GM12864 (cell line): ENCODE measurements around the gene LIMK1.

Experiments used
- DNase-seq: peaks from one replicate; pipeline ENCODE4 v3.0.0-alpha.2; 2011; ENCODE audit warnings: low read depth
- H3K4me3 ChIP-seq: 2 replicates; pipeline ENCODE4 v1.5.1; 2011; ENCODE audit warnings: mild to moderate bottlenecking, low read depth, low read length, control low read depth
- CTCF ChIP-seq: IDR thresholded peaks from 2 replicates; pipeline ENCODE4 v1.5.1; 2011; ENCODE audit warnings: low read depth, mild to moderate bottlenecking, moderate library complexity, low read length, control low read depth, inconsistent platforms; ENCODE audit errors: missing control alignments

Gene LIMK1

DNA sequence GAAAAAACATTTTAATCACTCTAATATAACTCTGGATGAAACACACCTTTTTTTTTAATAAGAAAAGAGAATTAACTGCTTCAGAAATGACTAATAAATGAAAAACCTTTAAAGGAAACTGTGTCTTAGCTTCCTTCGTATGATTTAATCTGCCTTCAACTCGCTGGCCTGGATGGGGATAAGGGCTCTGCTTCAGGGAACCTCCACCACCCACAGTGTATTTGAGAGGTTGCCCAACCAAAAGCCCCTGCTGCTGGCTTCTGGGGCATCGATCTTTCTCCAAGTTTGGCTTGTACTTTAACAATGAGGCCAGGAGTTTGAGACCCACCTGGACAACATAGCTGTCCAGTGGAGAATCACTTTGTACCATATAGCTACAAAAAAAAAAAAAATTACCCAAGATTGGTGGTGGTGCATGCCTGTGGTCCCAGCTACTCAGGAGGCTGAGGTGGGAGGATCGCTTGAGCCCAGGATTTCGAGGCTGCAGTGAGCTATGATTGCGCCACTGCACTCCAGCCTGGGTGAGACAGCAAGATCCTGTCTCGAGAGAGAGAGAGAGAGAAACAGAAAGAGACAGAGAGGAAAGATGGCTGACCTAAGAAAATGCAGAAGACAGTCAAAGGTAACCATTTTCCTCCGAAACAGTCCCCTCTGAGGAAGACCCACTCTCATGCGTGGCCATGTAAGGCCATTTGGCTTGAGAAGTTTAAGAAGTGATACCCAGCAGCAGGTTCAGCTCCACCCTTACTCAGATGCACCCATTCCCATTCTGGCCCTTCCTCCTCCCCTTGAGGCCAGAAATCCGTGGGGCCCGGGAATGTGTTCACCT lies 13.6 kb upstream of the LIMK1 start:
- no peak for DNase-seq
- no peak overlapping the region for H3K4me3 ChIP-seq
- no peak for TF ChIP-seq CTCF

DNA sequence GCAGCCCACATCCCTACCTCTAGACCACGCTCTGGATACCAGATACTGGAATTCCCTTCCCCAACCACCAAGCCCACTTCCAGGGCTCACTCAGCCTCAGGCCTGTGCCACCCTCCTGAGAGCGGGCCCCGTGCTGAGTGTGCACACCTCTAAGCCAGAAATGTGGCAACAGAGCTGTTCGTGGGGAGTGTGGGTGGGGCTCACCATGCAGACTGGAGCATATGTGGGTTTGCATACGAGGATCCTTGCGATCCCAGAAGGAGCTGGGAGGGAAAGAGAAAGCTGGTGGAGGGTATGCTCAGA lies 13.0 kb upstream of the LIMK1 start:
- no peak overlapping the region for H3K4me3 ChIP-seq
- TF ChIP-seq CTCF, result no peak
- no peak for DNase-seq

DNA sequence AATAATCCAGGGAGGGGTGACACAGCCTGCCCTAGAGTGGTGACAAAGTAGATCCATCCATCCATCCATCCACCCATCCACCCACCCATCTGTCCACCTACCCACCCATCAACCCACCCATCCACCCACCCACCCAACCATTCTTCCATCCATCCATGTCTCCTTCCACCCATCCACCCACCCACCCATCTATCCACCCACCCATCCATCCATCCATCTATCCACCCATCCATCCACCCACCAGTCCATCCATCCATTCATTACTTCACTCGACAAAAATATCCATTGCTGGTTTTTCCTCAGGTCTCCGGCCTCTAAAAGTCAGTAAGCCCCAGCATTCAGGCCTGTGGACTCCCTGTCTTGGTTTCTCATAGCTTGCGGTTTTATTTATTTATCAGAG lies 12.5 kb upstream of the LIMK1 start:
- TF ChIP-seq CTCF, result no peak
- DNase-seq, result no peak
- H3K4me3 ChIP-seq, result no peak overlapping the region

GRCh38 chr7:74074770-74075169 lies 8.8 kb upstream of the LIMK1 start:
- no peak for DNase-seq
- no peak for TF ChIP-seq CTCF
- H3K4me3 ChIP-seq, result no peak overlapping the region

DNA sequence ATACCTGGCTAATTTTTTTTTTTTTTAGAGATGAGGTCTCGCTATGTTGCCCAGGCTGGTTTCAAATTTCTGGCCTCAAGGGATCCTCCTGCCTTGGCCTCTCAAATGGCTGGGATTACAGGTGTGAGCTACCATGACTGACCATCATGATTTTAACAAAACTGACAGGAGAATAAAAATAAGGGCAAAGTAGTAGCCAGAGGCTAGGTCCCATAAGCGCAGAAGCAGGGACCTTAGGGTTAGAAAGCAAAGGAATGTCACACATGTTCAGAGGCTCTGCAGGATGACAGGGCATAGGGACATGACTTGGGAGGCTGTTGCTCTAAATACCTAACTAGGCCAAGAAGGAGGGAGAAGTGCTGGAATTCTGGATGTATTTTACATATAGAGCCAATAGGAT lies 5.1 kb upstream of the LIMK1 start:
- DNase-seq, result no peak
- no peak for TF ChIP-seq CTCF
- no peak overlapping the region for H3K4me3 ChIP-seq

DNA sequence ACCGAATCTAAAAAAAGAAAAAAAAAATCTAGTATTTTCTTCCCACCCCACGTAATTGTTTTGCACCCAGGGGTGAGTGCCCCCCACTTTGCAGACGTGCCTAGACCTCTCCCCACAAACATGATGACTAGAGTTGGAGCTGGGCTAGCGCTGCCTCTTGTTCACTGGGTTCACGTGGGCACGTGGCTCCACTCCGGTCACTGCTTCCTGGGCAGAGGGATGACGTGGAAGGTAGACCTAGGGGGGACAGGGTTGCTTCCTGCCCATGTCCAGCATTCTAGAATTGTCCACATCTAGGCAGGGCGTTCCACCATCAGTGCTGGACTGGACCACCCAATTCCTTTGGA lies 861 bp upstream of the LIMK1 start:
- no peak for DNase-seq
- H3K4me3 ChIP-seq, result peak overlapping the region; percentile 38
- TF ChIP-seq CTCF, result no peak

GRCh38 chr7:74083928-74084721 lies 521 bp downstream of the LIMK1 start:
- no peak for DNase-seq
- TF ChIP-seq CTCF, result no peak
- peak overlapping the region; percentile 80 for H3K4me3 ChIP-seq
